Ovary (tissue), 9 donors: Measurements from ENCODE around the gene NUP50. TPM values are rescaled to one million over a fixed set of nuclear protein-coding genes. Genes with fewer than 3 reads are reported as not detected.

Experiments used
- DNase-seq, 5 donors: peaks; one replicate each; pipeline ENCODE4 v3.0.0-alpha.2; 2019 to 2020
- H3K27ac ChIP-seq, 2 donors: fragments of 200-600 bp; one replicate each; pipeline versions ENCODE4 v1.5.1 to v1.8.0; 2019 to 2022
- H3K27me3 ChIP-seq: fragments of 200-600 bp; one replicate; pipeline ENCODE4 v1.8.0; 2022
- H3K36me3 ChIP-seq: fragments of 200-600 bp; sonication (generic); one replicate; pipeline ENCODE4 v1.5.1; 2019
- H3K4me1 ChIP-seq: one replicate; pipeline ENCODE4 v1.8.1; 2013; ENCODE audit warnings: mild to moderate bottlenecking, moderate library complexity; ENCODE audit not compliant: insufficient read depth
- H3K4me3 ChIP-seq: fragments of 200-600 bp; sonication (generic); one replicate; pipeline ENCODE4 v1.5.1; 2017
- H3K9me3 ChIP-seq, 2 donors: fragments of 200-600 bp in 1 of 2; sonication (generic) in 1 of 2; one replicate each; pipeline versions ENCODE4 v1.5.1 to v1.8.1; 2013 to 2019; ENCODE audit warnings: mild to moderate bottlenecking in 1 of 2, moderate library complexity in 1 of 2
- CTCF ChIP-seq, 3 donors: fragments of 450-650 bp in 2 of 3; fragments of 200-600 bp in 1 of 3; IDR thresholded peaks; one replicate each; pipeline versions ENCODE4 v1.5.1 to v1.8.0; 2016 to 2022; ENCODE audit warnings: antibody characterized with exemption in 3 of 3, mild to moderate bottlenecking in 1 of 3
- EP300 ChIP-seq: sonication (generic); formaldehyde crosslinking; IDR thresholded peaks from one replicate; pipeline ENCODE4 v1.6.1; 2017; ENCODE audit warnings: antibody characterized with exemption
- POLR2A ChIP-seq: fragments of 450-650 bp; IDR thresholded peaks from one replicate; pipeline ENCODE4 v1.6.1; 2017; ENCODE audit warnings: antibody characterized with exemption, mild to moderate bottlenecking, moderate library complexity
- WGBS, 3 donors: extraction: QIAGEN DNeasy Blood & Tissue Kit in 1 of 3; methylation state at CpG; one replicate each; pipeline versions ENCODE4 v1.1.5 to v1.1.7; 2013 to 2017; 5-methylcytosine and 5-hydroxymethylcytosine counted together
- intact Hi-C, 4 donors: fragments of 100-400 bp; cut with DNase I; formaldehyde crosslinking; loops; one replicate each; pipeline versions ENCODE4 v1.11.0 to v1.15.1; 2022 to 2023
- polyA plus RNA-seq, 2 donors: library from polyadenylated mRNA; stranded (reverse); fragments of 200-250 nt in 1 of 2; fragments of 350-450 nt in 1 of 2; fragmentation: Illumina TruSeq in 1 of 2; extraction: RNeasy Lipid Tissue Mini Kit (QIAGEN cat#74804) in 1 of 2; gene quantifications; one replicate each; pipeline ENCODE4 v1.2.3, GENCODE V29; 2013 to 2014
- total RNA-seq, 7 donors: library from RNA; depleted of rRNA in 2 of 7; stranded (reverse); fragments of >200 nt in 2 of 7; fragmentation: NEBNext Ultra II Directional in 3 of 7; extraction: Animal tissue kit (Norgen Biotek cat#: 25700) in 3 of 7; gene quantifications; one replicate each; pipeline versions ENCODE4 v1.1.0 to v1.2.4, GENCODE V29; 2016 to 2023
- donor health status: DM: no; HTN: no; CAD: no; lungs with moderate emphysema.
- donor health status: DM: no; HTN: no; CAD: no.
- donor health status: Bipolar disorder and iron deficiency.
- donor health status: DM: yes; HTN: yes; CAD: no.
- donor health status: DM: no; HTN: no; CAD: no.
- donor health status: DM: yes; HTN: yes; CAD: no.

NUP50 gene
- total and polyA plus RNA-seq, 9 donors = 12.4 to 58.6 (median 44.2) TPM

DNA sequence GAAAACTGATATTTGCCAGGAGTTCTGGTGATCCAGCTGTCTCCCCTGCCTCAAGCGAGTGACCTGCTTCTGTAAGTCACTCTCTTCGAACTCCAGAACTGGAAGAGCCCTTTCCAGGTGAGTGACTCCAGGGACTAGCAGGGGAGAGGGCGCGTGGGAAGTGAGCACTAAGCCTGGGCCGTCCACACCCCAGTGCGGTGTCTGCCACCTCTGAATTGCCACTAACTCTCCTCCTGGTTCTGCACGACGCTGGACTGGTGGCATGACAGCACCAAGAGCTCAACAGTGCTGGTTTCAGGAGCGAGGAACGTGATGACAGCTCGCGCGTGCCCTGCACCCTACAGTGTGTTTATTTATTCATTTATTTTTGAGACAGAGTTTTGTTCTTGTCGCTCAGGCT lies 54.1 kb downstream of the NUP50 start:
- Histone ChIP-seq H3K9me3 (no peaks in the 10 kb centered on the region), H3K4me3 (no peak overlapping the region), H3K27ac (no peak overlapping the region), H3K4me1 (no peaks in the 10 kb centered on the region), H3K36me3 (no peaks in the 10 kb centered on the region), H3K27me3 (no peaks in the 10 kb centered on the region)
- intact Hi-C loops = no loop called here
- WGBS, 3 donors = 93 to 95% (median 93%) methylated on average over 14 of the region's 14 CpGs
- TF ChIP-seq POLR2A = no peak
- no peak for TF ChIP-seq CTCF (IDR thresholded peaks at IDR 0.05)
- no peak for TF ChIP-seq EP300
- no peak for DNase-seq

- WGBS, 3 donors = 84 to 87% (median 86%) methylated on average over 9 of the region's 9 CpGs
- no peak for DNase-seq
Observed at GRCh38 chr22:45218976-45219375, 55.3 kb downstream of the NUP50 start.

DNA sequence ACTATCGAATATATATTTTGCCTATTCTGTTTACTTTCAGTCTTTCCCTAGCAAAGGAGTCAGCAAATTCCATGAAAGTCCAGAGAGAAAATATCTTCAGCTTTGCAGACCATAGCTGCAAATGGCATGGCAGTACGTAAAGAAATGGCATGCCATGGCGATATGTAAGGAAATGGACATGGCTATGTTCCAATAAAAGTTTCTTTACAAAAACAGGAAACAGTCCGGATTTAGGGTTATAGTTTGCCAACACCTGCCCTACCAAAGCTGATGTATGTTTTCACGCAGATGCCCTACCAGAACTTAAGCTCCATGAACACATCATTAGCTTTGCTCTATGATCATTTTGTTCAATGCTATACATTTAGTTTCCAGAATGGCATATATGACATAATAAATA lies 57.5 kb downstream of the NUP50 start:
- no peaks in the 10 kb centered on the region for H3K27me3 ChIP-seq
- 76 to 85% (median 85%) methylated on average over 5 of the region's 5 CpGs for WGBS, 3 donors
- H3K4me3 ChIP-seq = no peak overlapping the region
- no peak overlapping the region for H3K27ac ChIP-seq
- no peak for DNase-seq
- no peaks in the 10 kb centered on the region for H3K4me1 ChIP-seq
- intact Hi-C loops = no loop called here
- no peaks in the 10 kb centered on the region for H3K36me3 ChIP-seq
- TF ChIP-seq CTCF (IDR thresholded peaks at IDR 0.05) = no peak
- no peak for TF ChIP-seq POLR2A
- no peak for TF ChIP-seq EP300
- no peaks in the 10 kb centered on the region for H3K9me3 ChIP-seq

More at GRCh38 chr22:45218976-45219375, 55.3 kb downstream of the NUP50 start:
- no peaks in the 10 kb centered on the region for H3K9me3 ChIP-seq
- no peaks in the 10 kb centered on the region for H3K27me3 ChIP-seq
- H3K27ac ChIP-seq = no peak overlapping the region
- no peak overlapping the region for H3K4me3 ChIP-seq
- intact Hi-C loops = no loop called here
- no peaks in the 10 kb centered on the region for H3K36me3 ChIP-seq
- TF ChIP-seq EP300 (no peak), POLR2A (no peak), CTCF (IDR thresholded peaks at IDR 0.05) (no peak)
- H3K4me1 ChIP-seq = no peaks in the 10 kb centered on the region

DNA sequence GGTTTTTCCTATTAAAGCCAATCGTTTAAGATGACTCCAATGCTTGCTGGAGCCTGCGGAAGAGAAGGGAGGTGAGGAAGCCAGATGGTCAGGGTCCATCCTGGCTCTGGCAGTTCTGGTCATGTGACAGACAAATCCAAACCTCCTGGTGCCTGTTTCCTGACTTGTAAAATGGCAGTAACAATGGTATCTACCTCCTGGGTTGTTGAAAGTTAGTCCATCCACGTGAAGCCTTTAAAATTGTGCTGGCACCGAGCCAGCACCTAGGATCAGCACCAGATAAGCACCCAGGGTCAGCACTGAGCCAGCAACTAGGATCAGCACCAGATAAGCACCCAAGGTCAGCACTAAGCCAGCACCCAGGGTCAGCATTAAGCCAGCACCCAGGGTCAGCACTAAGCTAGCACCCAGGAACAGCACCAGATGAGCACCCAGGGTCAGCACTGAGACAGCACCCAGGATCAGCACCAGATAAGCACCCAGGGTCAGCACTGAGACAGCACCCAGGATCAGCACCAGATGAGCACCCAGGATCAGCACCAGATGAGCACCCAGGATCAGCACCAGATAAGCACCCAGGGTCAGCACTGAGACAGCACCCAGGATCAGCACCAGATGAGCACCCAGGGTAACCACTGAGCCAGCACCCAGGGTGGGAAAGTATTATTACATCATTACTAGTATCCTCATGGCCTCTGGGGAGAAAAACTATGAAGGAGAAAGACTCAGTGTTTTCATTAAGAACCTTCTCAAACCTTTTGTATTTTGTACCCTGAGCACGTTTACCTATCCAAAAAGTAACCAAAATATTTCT lies 59.8 kb downstream of the NUP50 start:
- Histone ChIP-seq H3K27ac (no peak overlapping the region), H3K9me3 (no peaks in the 10 kb centered on the region), H3K36me3 (no peaks in the 10 kb centered on the region), H3K4me3 (no peak overlapping the region), H3K4me1 (peaks cover 2% of the 10 kb centered on the region), H3K27me3 (no peaks in the 10 kb centered on the region)
- DNase-seq = no peak
- intact Hi-C loops = no loop called here
- 55 to 58% (median 56%) methylated on average over 5 of the region's 5 CpGs for WGBS, 3 donors
- TF ChIP-seq POLR2A = no peak
- TF ChIP-seq CTCF (IDR thresholded peaks at IDR 0.05) = no peak
- no peak for TF ChIP-seq EP300
